SU-DHL-6 (cell line): Measurements from ENCODE around the gene SLC13A1.

Source experiments
- H2AFZ ChIP-seq: fragments of 200-600 bp; sonication (generic); 2 replicates; pipeline ENCODE4 v1.6.1; 2014; ENCODE audit warnings: low read depth, mild to moderate bottlenecking, moderate library complexity, mixed read lengths, antibody characterized with exemption, low read length; ENCODE audit not compliant: severe bottlenecking
- H3F3A ChIP-seq: fragments of 200-600 bp; shearing (Covaris generic); 2 replicates; pipeline ENCODE4 v1.6.0; 2016; ENCODE audit warnings: antibody characterized with exemption, mild to moderate bottlenecking; ENCODE audit not compliant: insufficient read depth
- H3K27ac ChIP-seq: fragments of 200-600 bp; sonication (generic); 2 replicates; pipeline ENCODE4 v1.5.1; 2016; ENCODE audit warnings: low read depth, mild to moderate bottlenecking, low read length, moderate library complexity, mixed read lengths
- H3K27me3 ChIP-seq: fragments of 200-600 bp; sonication (generic), shearing (Covaris generic); 2 replicates; pipeline ENCODE4 v1.6.0; 2014; ENCODE audit warnings: mild to moderate bottlenecking, low read length
- H3K36me3 ChIP-seq: fragments of 200-600 bp; sonication (generic); 2 replicates; pipeline ENCODE4 v1.6.1; 2014; ENCODE audit warnings: mild to moderate bottlenecking, low read length, mixed read lengths
- H3K4me2 ChIP-seq: fragments of 300-600, 200-600 bp; shearing (Covaris generic), sonication (generic); 2 replicates; pipeline ENCODE4 v1.6.0; 2014; ENCODE audit warnings: low read length, low read depth, mild to moderate bottlenecking; ENCODE audit not compliant: poor library complexity, severe bottlenecking
- H3K4me3 ChIP-seq: fragments of 200-600 bp; sonication (generic); 2 replicates; pipeline ENCODE4 v1.5.1; 2014; ENCODE audit warnings: antibody characterized with exemption, low read length, mild to moderate bottlenecking, mixed read lengths; ENCODE audit not compliant: insufficient read depth, poor library complexity, severe bottlenecking
- H3K79me2 ChIP-seq: fragments of 200-600 bp; sonication (generic); 2 replicates; pipeline ENCODE4 v1.6.1; 2014; ENCODE audit warnings: mild to moderate bottlenecking, low read length, moderate library complexity; ENCODE audit not compliant: insufficient read depth
- H3K9ac ChIP-seq: fragments of 200-600 bp; sonication (generic); 2 replicates; pipeline ENCODE4 v1.7.0; 2014; ENCODE audit warnings: mild to moderate bottlenecking, low read length
- H3K9me2 ChIP-seq: fragments of 200-600 bp; sonication (generic); replicated peaks from 2 replicates; pipeline ENCODE4 v1.6.1; 2014; ENCODE audit warnings: low read length; ENCODE audit not compliant: insufficient read depth
- H3K9me3 ChIP-seq: fragments of 200-600 bp; sonication (generic); 2 replicates; pipeline ENCODE4 v1.6.1; 2014; ENCODE audit warnings: low read length, mixed read lengths; ENCODE audit not compliant: insufficient read depth
- H4K20me1 ChIP-seq: fragments of 200-600 bp; sonication (generic); 2 replicates; pipeline ENCODE4 v1.6.1; 2014; ENCODE audit warnings: low read depth, mild to moderate bottlenecking, antibody characterized with exemption, low read length, moderate library complexity, mixed read lengths
- CTCF ChIP-seq: fragments of 200-600 bp; sonication (generic); IDR thresholded peaks from one replicate; pipeline ENCODE4 v1.5.1; 2017; ENCODE audit warnings: antibody characterized with exemption, mild to moderate bottlenecking, low read length, moderate library complexity; ENCODE audit not compliant: insufficient read depth, poor library complexity, severe bottlenecking
- EZH2phosphoT487 ChIP-seq: fragments of 200-600 bp; sonication (generic), shearing (Covaris generic); conservative IDR thresholded peaks from 2 replicates; pipeline ENCODE4 v1.6.1; 2018; ENCODE audit warnings: mild to moderate bottlenecking, antibody characterized with exemption, low read length, moderate library complexity, mixed read lengths

SLC13A1 gene

GRCh38 chr7:123210986-123211385, 11.2 kb upstream of the SLC13A1 start:
- Histone ChIP-seq H3K79me2 (no peaks in the 10 kb centered on the region), H3K9me3 (no peaks in the 10 kb centered on the region; the same call in 1 of the 2 replicates), H3K9me2 (no peaks in the 10 kb centered on the region), H3K9ac (no peak overlapping the region), H2AFZ (no peak overlapping the region), H3K36me3 (no peaks in the 10 kb centered on the region), H3F3A (no peaks in the 10 kb centered on the region), H4K20me1 (no peaks in the 10 kb centered on the region), H3K27me3 (no peaks in the 10 kb centered on the region), H3K4me2 (no peak overlapping the region), H3K4me3 (no peak overlapping the region), H3K27ac (no peak overlapping the region)
- TF ChIP-seq EZH2phosphoT487 (no peak), CTCF (no peak)

GRCh38 chr7:123209786-123210185, 10.0 kb upstream of the SLC13A1 start:
- no peaks in the 10 kb centered on the region for H3K9me2 ChIP-seq

GRCh38 chr7:123208793-123209192, 9.0 kb upstream of the SLC13A1 start:
- Histone ChIP-seq H3K9me2 (no peaks in the 10 kb centered on the region), H3K27me3 (no peaks in the 10 kb centered on the region), H3K9ac (no peak overlapping the region), H3F3A (no peaks in the 10 kb centered on the region), H4K20me1 (no peaks in the 10 kb centered on the region), H3K4me3 (no peak overlapping the region), H3K36me3 (no peaks in the 10 kb centered on the region), H2AFZ (no peak overlapping the region), H3K4me2 (no peak overlapping the region), H3K9me3 (no peaks in the 10 kb centered on the region), H3K27ac (no peak overlapping the region), H3K79me2 (no peaks in the 10 kb centered on the region)
- no peak for TF ChIP-seq CTCF
- TF ChIP-seq EZH2phosphoT487: no peak

More at GRCh38 chr7:123209786-123210185, 10.0 kb upstream of the SLC13A1 start:
- Histone ChIP-seq H3K27ac (no peak overlapping the region), H4K20me1 (no peaks in the 10 kb centered on the region), H3K4me3 (no peak overlapping the region), H3F3A (no peaks in the 10 kb centered on the region), H3K9me3 (no peaks in the 10 kb centered on the region; the same call in 1 of the 2 replicates), H3K4me2 (no peak overlapping the region), H3K27me3 (no peaks in the 10 kb centered on the region), H3K36me3 (no peaks in the 10 kb centered on the region), H3K79me2 (no peaks in the 10 kb centered on the region), H2AFZ (no peak overlapping the region), H3K9ac (no peak overlapping the region)
- TF ChIP-seq CTCF: no peak
- no peak for TF ChIP-seq EZH2phosphoT487
